HFF-Myc (cell line): ENCODE data around the gene SEPTIN14.
"Not testable (repeated sequence)": the region's sequence is repeated elsewhere in the genome, so short reads cannot be mapped to it uniquely, and the experiment has no call there.

ENCODE experiments used
- DNase-seq: peaks from one replicate; pipeline ENCODE4 v3.0.0-alpha.2; 2011; ENCODE audit warnings: low read depth; ENCODE audit errors: extremely low read depth
- H3K4me3 ChIP-seq: replicated peaks from 2 replicates; pipeline ENCODE4 v1.5.1; 2011; ENCODE audit warnings: low read depth, mild to moderate bottlenecking, control low read depth, low read length
- TF ChIP-seq, protein P1 (sequence below): IDR thresholded peaks from 2 replicates; pipeline ENCODE4 v1.5.1; 2012; ENCODE audit warnings: mild to moderate bottlenecking, low read depth, low read length, control low read depth; ENCODE audit errors: missing control alignments

Gene SEPTIN14

DNA sequence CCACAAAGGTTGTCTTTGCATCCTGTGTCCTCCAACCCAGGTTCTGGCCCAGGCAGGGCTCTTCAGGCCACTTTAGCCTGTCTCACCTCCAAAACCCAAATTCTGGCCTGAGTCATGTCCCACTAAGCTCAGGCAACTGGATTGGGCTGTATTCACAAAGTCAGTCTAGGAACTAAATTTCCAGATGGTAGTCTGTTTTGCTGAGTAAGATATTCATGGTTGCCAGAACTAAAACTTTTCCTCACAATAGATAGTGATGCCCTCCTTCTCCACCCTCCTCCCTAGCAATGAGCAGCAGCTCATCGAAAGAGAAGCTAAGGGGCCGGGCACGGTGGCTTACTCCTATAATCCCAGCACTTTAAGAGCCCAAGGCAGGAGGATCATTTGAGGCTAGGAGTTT is 21.8 kb upstream of the SEPTIN14 start:
- DNase-seq: no peak
- TF ChIP-seq, protein P1, sequence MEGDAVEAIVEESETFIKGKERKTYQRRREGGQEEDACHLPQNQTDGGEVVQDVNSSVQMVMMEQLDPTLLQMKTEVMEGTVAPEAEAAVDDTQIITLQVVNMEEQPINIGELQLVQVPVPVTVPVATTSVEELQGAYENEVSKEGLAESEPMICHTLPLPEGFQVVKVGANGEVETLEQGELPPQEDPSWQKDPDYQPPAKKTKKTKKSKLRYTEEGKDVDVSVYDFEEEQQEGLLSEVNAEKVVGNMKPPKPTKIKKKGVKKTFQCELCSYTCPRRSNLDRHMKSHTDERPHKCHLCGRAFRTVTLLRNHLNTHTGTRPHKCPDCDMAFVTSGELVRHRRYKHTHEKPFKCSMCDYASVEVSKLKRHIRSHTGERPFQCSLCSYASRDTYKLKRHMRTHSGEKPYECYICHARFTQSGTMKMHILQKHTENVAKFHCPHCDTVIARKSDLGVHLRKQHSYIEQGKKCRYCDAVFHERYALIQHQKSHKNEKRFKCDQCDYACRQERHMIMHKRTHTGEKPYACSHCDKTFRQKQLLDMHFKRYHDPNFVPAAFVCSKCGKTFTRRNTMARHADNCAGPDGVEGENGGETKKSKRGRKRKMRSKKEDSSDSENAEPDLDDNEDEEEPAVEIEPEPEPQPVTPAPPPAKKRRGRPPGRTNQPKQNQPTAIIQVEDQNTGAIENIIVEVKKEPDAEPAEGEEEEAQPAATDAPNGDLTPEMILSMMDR: no peak
- no peak overlapping the region for H3K4me3 ChIP-seq

DNA sequence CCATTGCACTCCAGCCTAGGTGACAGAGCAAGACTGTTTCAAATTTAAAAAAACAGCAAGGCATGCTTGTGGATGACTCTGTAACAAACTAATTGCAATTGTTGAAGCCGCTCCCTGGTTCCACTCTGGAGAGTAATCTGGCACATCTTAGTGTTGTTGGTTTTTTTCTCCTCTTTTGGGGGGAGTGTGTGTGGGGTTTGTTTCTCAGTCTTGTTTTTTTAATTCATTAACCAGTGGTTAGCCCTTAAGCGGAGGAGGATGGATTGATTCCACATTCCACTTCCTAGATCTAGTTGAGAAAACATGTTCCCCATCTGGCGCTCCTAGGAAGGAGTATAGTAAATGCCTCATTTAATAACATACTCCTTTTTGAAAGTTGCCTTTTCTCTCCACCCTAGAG is 16.1 kb upstream of the SEPTIN14 start:
- TF ChIP-seq, protein P1: no peak
- DNase-seq: no peak
- no peak overlapping the region for H3K4me3 ChIP-seq

DNA sequence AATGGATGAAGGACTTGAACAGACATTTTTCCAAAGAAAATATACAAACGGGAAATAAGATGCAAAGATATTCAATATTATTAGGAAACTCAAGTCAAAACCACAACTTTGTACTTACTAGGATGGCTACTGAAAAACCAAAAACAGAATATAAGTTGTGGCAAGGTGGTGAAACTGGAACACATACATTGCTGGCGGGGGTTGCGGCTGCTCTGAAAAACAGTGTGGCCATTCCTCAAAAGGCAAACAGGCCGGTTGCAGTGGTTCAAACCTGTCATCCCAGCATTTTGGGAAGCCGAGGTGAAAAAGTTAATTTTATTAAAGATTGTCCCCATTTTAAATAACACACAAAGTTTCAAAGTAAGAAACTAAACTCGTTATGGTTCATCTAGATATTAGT is 14.8 kb upstream of the SEPTIN14 start:
- TF ChIP-seq, protein P1: no peak
- no peak overlapping the region for H3K4me3 ChIP-seq
- DNase-seq: no peak

DNA sequence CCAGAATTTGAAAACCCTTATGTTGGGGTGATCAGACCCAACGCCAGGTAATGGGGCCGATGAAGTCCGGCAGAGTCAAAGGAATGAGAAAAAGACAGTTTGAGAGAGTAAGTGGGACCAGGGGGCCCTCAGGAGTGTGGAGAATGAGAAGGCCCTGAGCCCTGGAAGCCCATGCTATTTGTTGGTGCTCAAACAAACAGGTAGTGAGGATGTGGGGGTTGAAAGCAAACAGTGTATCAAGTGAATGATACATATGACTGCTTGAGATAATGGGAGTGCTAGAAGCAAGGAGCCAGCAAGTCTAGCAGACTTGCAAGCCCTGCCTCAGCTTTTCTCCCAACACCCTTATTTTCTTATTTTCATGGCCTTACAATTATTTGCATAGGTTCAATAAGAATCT is 11.2 kb upstream of the SEPTIN14 start:
- no peak for DNase-seq
- H3K4me3 ChIP-seq: no peak overlapping the region
- TF ChIP-seq, protein P1: no peak

DNA sequence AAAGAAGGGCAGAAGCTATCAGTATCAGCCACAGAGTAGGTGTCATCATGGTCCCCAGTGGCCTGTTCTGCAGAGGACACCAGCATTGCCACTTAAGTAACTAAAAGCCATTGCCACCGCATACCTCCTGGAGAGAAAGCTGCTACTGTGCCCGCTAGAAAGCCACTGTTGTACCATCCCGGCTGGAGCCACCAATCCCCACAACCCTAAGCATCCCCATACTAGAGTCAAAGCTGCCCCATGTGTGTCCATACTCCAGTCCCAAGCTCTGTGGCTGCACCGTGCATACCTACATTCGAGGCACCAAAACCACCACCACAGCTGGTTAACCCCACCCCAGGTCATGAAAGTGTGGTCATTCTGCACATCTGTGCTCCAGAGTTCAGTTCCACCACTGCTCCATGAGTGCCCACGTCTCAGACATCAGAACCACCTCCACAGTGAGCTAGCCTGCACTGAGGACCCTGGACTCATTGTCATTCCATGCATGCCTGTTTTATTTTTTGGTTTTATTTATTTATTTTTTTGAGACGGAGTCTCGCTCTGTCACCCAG is 9.5 kb upstream of the SEPTIN14 start:
- no peak overlapping the region for H3K4me3 ChIP-seq
- DNase-seq: no peak

DNA sequence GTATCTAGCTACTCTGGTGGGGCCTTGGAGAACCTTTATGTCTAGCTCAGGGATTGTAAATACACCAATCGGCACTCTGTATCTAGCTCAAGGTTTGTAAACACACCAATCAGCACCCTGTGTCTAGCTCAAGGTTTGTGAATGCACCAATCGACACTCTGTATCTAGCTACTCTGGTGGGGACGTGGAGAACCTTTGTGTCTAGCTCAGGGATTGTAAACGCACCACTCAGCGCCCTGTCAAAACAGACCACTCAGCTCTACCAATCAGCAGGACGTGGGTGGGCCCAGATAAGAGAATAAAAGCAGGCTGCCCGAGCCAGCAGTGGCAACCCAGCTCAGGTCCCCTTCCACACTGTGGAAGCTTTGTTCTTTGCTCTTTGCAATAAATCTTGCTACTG is 6.4 kb upstream of the SEPTIN14 start:
- DNase-seq, H3K4me3 ChIP-seq: not testable (repeated sequence)

More for the DNA sequence above, 9.5 kb upstream of the SEPTIN14 start:
- TF ChIP-seq, protein P1: no peak

DNA sequence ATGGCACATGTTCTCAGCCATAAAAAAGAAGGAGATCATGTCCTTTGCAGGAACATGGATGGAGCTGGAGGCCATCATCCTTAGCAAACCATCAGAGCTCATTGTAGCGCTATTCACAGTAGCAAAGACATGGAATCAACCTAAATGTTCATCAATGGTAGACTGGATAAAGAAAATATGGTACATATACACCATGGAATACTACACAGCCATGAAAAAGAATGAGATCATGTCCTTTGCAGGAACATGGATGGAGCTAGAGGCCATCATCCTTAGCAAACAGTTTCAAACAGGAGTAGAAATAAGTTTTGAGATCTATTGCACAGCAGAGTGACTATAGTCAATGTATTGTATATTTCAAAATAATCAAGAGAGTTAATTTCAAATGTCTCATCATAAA is 17.4 kb downstream of the SEPTIN14 start:
- H3K4me3 ChIP-seq, DNase-seq: not testable (repeated sequence)

DNA sequence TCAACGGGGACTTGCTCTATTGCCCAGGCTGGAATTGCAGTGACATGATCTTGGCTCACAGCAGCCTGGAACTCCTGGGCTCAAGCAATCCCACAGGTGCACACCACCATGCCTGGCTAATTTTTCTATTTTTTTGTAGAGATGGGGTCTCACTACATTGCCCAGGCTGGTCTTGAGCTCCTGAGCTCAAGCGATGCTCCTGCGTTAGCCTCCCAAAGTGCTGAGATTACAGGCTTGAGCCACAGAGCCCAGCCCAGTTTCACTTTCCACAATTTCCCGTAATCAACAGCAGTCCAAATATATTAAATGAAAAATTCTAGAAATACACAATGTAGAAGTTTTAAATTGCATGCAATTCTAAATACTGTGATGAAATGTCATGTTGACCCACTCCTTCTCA is 24.0 kb downstream of the SEPTIN14 start:
- H3K4me3 ChIP-seq: no peak overlapping the region
- TF ChIP-seq, protein P1: no peak
- DNase-seq: no peak
